GM23338 (cell line): ENCODE data around the gene PIK3C2A. TPM values are rescaled to one million over a fixed set of nuclear protein-coding genes. Genes with fewer than 3 reads are reported as not detected.

ENCODE experiments used
- ATAC-seq: fragments of 200-7000 bp; cut with Tn5 transposase; 3 replicates; pipeline ENCODE4 v1.9.1; 2020
- DNase-seq: peaks from one replicate; pipeline ENCODE4 v3.0.0-alpha.2; 2015; ENCODE audit warnings: low spot score
- H2AFZ ChIP-seq: fragments of 200-600 bp; sonication (generic); 2 replicates; pipeline ENCODE4 v1.8.0; 2016; ENCODE audit warnings: antibody characterized with exemption, mild to moderate bottlenecking, moderate library complexity
- H3F3A ChIP-seq: fragments of 200-600 bp; sonication (generic); replicated peaks from 2 replicates; pipeline ENCODE4 v1.8.0; 2017; ENCODE audit warnings: antibody characterized with exemption, mixed run types, low read depth
- H3K27ac ChIP-seq: fragments of 200-600 bp; sonication (generic); 2 replicates; pipeline ENCODE4 v1.6.1; 2016; ENCODE audit warnings: low read depth
- H3K27me3 ChIP-seq: fragments of 200-600 bp; sonication (generic); 2 replicates; pipeline ENCODE4 v1.8.0; 2016; ENCODE audit warnings: mild to moderate bottlenecking, mixed run types, moderate library complexity; ENCODE audit not compliant: insufficient read depth
- H3K36me3 ChIP-seq: fragments of 200-600 bp; sonication (generic); 2 replicates; pipeline ENCODE4 v1.8.0; 2016; ENCODE audit warnings: mild to moderate bottlenecking; ENCODE audit not compliant: insufficient read depth
- H3K4me1 ChIP-seq: fragments of 200-600 bp; sonication (generic); 2 replicates; pipeline ENCODE4 v1.8.0; 2016; ENCODE audit warnings: mild to moderate bottlenecking, moderate library complexity; ENCODE audit not compliant: insufficient read depth
- H3K4me2 ChIP-seq: fragments of 200-600 bp; sonication (generic); 2 replicates; pipeline ENCODE4 v1.7.1; 2017; ENCODE audit warnings: mixed run types
- H3K4me3 ChIP-seq: fragments of 200-600 bp; sonication (generic); 2 replicates; pipeline ENCODE4 v1.6.1; 2016; ENCODE audit warnings: mixed run types
- H3K79me2 ChIP-seq: fragments of 200-600 bp; sonication (generic); replicated peaks from 2 replicates; pipeline ENCODE4 v1.8.0; 2017; ENCODE audit warnings: mild to moderate bottlenecking; ENCODE audit not compliant: insufficient read depth
- H3K9me2 ChIP-seq: fragments of 200-600 bp; sonication (generic); 2 replicates; pipeline ENCODE4 v1.8.0; 2017; ENCODE audit not compliant: insufficient read depth
- H4K20me1 ChIP-seq: fragments of 200-600 bp; sonication (generic); replicated peaks from 2 replicates; pipeline ENCODE4 v1.8.0; 2017; ENCODE audit warnings: mild to moderate bottlenecking; ENCODE audit not compliant: insufficient read depth
- H3K27ac Mint-ChIP-seq: 2 replicates; pipeline ENCODE4 v1.8.0; 2020; ENCODE audit warnings: inconsistent platforms, mild to moderate bottlenecking, moderate library complexity, mixed read lengths
- H3K27me3 Mint-ChIP-seq: 3 replicates; pipeline ENCODE4 v1.8.0; 2022; ENCODE audit warnings: low read depth, mild to moderate bottlenecking, moderate library complexity, mixed read lengths, inconsistent platforms; ENCODE audit not compliant: insufficient read depth, poor library complexity
- H3K36me3 Mint-ChIP-seq: 3 replicates; pipeline ENCODE4 v1.8.0; 2021; ENCODE audit warnings: low read depth, mild to moderate bottlenecking, inconsistent platforms, moderate library complexity, mixed read lengths
- H3K4me1 Mint-ChIP-seq: 3 replicates; pipeline ENCODE4 v1.8.0; 2020; ENCODE audit warnings: mild to moderate bottlenecking, inconsistent platforms, mixed read lengths
- H3K4me3 Mint-ChIP-seq: 3 replicates; pipeline ENCODE4 v1.8.0; 2021; ENCODE audit warnings: moderate library complexity, mild to moderate bottlenecking, inconsistent platforms, mixed read lengths
- H3K9me3 Mint-ChIP-seq: 3 replicates; pipeline ENCODE4 v1.8.0; 2020; ENCODE audit warnings: moderate library complexity, mild to moderate bottlenecking, inconsistent platforms, mixed read lengths
- CREB1 ChIP-seq: fragments of 250-450 bp; sonication (Bioruptor Pico); IDR thresholded peaks from 2 replicates; pipeline ENCODE4 v1.5.0; 2020; ENCODE audit warnings: low read depth, mild to moderate bottlenecking, moderate library complexity
- EZH2 ChIP-seq: fragments of 200-600 bp; sonication (generic); IDR thresholded peaks from one replicate; pipeline ENCODE4 v1.8.0; 2017; ENCODE audit warnings: antibody characterized with exemption, mild to moderate bottlenecking, low read depth; ENCODE audit not compliant: unreplicated experiment
- EZH2phosphoT487 ChIP-seq: fragments of 200-600 bp; sonication (generic); IDR thresholded peaks from one replicate; pipeline ENCODE4 v1.8.1; 2018; ENCODE audit warnings: antibody characterized with exemption; ENCODE audit not compliant: unreplicated experiment
- JUNB ChIP-seq: IDR thresholded peaks from one replicate; pipeline ENCODE4 v1.6.1; 2016; ENCODE audit warnings: antibody characterized with exemption; ENCODE audit not compliant: unreplicated experiment
- NANOG ChIP-seq: IDR thresholded peaks from 2 replicates; pipeline ENCODE4 v1.6.1; 2016; ENCODE audit warnings: antibody characterized with exemption, borderline replicate concordance
- POLR2AphosphoS5 ChIP-seq: IDR thresholded peaks from 2 replicates; pipeline ENCODE4 v1.6.1; 2016; ENCODE audit warnings: antibody characterized with exemption, low read depth
- STAT1 ChIP-seq: IDR thresholded peaks from one replicate; pipeline ENCODE4 v1.6.1; 2016; ENCODE audit warnings: antibody characterized with exemption; ENCODE audit not compliant: unreplicated experiment
- ZNF114 ChIP-seq: fragments of 250-450 bp; sonication (Bioruptor Pico); IDR thresholded peaks from 2 replicates; pipeline ENCODE4 v1.5.0; 2020; ENCODE audit warnings: mild to moderate bottlenecking, moderate library complexity
- ZNF331 ChIP-seq: fragments of 250-450 bp; sonication (Bioruptor Pico); IDR thresholded peaks from 2 replicates; pipeline ENCODE4 v1.5.0; 2020; ENCODE audit warnings: low read depth, mild to moderate bottlenecking, moderate library complexity
- polyA plus RNA-seq: library from polyadenylated mRNA; unstranded; fragments of >200 nt; fragmentation: Nextera tagmentation; extraction: Ambion mirVana; gene quantifications from 2 replicates; pipeline ENCODE4 v1.2.1, GENCODE V29; 2016
- total RNA-seq: library from RNA; depleted of rRNA; stranded (reverse); fragments of >200 nt; shearing (Covaris generic); gene quantifications from 2 replicates; pipeline ENCODE4 v1.2.3, GENCODE V29; 2014
- TF ChIP-seq, protein P1 (sequence below): fragments of 250-450 bp; sonication (Bioruptor Pico); IDR thresholded peaks from 2 replicates; pipeline ENCODE4 v1.5.0; 2020; ENCODE audit warnings: mild to moderate bottlenecking, moderate library complexity
- TF ChIP-seq, protein P2 (sequence below), 2 experiments: fragments of 200-600 bp in 1 of 2; sonication (generic) in 1 of 2; conservative IDR thresholded peaks; 2 replicates each; pipeline versions ENCODE4 v1.5.1 to v1.6.1; 2016 to 2017; ENCODE audit warnings: antibody characterized with exemption in 2 of 2, low read depth in 2 of 2, mild to moderate bottlenecking in 2 of 2, moderate library complexity in 1 of 2
- TF ChIP-seq, protein P3 (sequence below): IDR thresholded peaks from one replicate; pipeline ENCODE4 v1.6.1; 2018; ENCODE audit warnings: antibody characterized with exemption; ENCODE audit not compliant: unreplicated experiment
- TF ChIP-seq, protein P4 (sequence below): IDR thresholded peaks from 2 replicates; pipeline ENCODE4 v1.6.1; 2016; ENCODE audit warnings: antibody characterized with exemption

The PIK3C2A gene
- total and polyA plus RNA-seq, 2 experiments from 2014 or later = 45.8 to 123 TPM

DNA sequence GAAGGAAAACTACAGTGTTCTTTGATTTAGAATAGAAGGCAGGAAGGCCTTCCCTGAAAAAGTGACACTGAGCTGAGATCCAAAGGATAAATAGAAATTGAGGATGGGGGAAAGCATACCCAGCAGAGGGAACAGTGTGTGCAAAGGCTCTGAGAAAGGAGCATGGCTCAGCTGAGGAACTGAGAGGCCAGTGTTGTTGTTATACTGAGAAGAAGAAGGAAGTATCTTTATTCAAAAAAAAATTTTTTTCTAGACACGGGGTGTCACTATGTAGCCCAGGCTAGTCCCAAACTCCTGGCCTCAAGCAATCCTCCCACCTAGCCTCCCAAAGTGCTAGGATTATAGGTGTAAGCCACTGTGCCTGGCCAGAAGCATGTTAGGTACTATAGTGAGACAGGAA lies 3.5 kb upstream of the PIK3C2A start:
- peaks cover 26% of the 10 kb centered on the region for H3K79me2 ChIP-seq
- no peak overlapping the region for H3K27ac ChIP-seq
- no peak overlapping the region for H3K4me3 Mint-ChIP-seq
- H4K20me1 ChIP-seq = peaks cover 8% of the 10 kb centered on the region; the same call in 1 of the 2 replicates
- H2AFZ ChIP-seq = no peak overlapping the region
- no peaks in the 10 kb centered on the region for H3K9me2 ChIP-seq
- DNase-seq = no peak
- 0 out of 2 replicates have a peak, but pooled peaks cover 8% of the 10 kb centered on the region for H3K4me1 ChIP-seq
- H3K36me3 ChIP-seq = 0 out of 2 replicates have a peak, but pooled peaks cover 9% of the 10 kb centered on the region
- H3K27ac Mint-ChIP-seq = no peak overlapping the region
- peaks cover 29% of the 10 kb centered on the region for H3K36me3 Mint-ChIP-seq
- no peak overlapping the region for H3K4me3 ChIP-seq
- no peaks in the 10 kb centered on the region for H3F3A ChIP-seq
- H3K9me3 Mint-ChIP-seq = peaks cover 10% of the 10 kb centered on the region
- H3K4me1 Mint-ChIP-seq = peaks cover 17% of the 10 kb centered on the region
- no peaks in the 10 kb centered on the region for H3K27me3 ChIP-seq
- TF ChIP-seq CREB1 = no peak
- TF ChIP-seq POLR2AphosphoS5 = no peak
- no peak for TF ChIP-seq EZH2phosphoT487
- no peak for TF ChIP-seq EZH2
- TF ChIP-seq, protein P1, sequence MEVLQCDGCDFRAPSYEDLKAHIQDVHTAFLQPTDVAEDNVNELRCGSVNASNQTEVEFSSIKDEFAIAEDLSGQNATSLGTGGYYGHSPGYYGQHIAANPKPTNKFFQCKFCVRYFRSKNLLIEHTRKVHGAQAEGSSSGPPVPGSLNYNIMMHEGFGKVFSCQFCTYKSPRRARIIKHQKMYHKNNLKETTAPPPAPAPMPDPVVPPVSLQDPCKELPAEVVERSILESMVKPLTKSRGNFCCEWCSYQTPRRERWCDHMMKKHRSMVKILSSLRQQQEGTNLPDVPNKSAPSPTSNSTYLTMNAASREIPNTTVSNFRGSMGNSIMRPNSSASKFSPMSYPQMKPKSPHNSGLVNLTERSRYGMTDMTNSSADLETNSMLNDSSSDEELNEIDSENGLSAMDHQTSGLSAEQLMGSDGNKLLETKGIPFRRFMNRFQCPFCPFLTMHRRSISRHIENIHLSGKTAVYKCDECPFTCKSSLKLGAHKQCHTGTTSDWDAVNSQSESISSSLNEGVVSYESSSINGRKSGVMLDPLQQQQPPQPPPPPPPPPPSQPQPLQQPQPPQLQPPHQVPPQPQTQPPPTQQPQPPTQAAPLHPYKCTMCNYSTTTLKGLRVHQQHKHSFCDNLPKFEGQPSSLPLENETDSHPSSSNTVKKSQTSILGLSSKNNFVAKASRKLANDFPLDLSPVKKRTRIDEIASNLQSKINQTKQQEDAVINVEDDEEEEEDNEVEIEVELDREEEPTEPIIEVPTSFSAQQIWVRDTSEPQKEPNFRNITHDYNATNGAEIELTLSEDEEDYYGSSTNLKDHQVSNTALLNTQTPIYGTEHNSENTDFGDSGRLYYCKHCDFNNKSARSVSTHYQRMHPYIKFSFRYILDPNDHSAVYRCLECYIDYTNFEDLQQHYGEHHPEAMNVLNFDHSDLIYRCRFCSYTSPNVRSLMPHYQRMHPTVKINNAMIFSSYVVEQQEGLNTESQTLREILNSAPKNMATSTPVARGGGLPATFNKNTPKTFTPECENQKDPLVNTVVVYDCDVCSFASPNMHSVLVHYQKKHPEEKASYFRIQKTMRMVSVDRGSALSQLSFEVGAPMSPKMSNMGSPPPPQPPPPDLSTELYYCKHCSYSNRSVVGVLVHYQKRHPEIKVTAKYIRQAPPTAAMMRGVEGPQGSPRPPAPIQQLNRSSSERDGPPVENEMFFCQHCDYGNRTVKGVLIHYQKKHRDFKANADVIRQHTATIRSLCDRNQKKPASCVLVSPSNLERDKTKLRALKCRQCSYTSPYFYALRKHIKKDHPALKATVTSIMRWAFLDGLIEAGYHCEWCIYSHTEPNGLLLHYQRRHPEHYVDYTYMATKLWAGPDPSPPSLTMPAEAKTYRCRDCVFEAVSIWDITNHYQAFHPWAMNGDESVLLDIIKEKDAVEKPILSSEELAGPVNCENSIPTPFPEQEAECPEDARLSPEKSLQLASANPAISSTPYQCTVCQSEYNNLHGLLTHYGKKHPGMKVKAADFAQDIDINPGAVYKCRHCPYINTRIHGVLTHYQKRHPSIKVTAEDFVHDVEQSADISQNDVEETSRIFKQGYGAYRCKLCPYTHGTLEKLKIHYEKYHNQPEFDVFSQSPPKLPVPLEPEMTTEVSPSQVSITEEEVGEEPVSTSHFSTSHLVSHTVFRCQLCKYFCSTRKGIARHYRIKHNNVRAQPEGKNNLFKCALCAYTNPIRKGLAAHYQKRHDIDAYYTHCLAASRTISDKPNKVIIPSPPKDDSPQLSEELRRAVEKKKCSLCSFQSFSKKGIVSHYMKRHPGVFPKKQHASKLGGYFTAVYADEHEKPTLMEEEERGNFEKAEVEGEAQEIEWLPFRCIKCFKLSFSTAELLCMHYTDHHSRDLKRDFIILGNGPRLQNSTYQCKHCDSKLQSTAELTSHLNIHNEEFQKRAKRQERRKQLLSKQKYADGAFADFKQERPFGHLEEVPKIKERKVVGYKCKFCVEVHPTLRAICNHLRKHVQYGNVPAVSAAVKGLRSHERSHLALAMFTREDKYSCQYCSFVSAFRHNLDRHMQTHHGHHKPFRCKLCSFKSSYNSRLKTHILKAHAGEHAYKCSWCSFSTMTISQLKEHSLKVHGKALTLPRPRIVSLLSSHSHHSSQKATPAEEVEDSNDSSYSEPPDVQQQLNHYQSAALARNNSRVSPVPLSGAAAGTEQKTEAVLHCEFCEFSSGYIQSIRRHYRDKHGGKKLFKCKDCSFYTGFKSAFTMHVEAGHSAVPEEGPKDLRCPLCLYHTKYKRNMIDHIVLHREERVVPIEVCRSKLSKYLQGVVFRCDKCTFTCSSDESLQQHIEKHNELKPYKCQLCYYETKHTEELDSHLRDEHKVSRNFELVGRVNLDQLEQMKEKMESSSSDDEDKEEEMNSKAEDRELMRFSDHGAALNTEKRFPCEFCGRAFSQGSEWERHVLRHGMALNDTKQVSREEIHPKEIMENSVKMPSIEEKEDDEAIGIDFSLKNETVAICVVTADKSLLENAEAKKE = no peak
- TF ChIP-seq NANOG = no peak
- TF ChIP-seq, protein P2, sequence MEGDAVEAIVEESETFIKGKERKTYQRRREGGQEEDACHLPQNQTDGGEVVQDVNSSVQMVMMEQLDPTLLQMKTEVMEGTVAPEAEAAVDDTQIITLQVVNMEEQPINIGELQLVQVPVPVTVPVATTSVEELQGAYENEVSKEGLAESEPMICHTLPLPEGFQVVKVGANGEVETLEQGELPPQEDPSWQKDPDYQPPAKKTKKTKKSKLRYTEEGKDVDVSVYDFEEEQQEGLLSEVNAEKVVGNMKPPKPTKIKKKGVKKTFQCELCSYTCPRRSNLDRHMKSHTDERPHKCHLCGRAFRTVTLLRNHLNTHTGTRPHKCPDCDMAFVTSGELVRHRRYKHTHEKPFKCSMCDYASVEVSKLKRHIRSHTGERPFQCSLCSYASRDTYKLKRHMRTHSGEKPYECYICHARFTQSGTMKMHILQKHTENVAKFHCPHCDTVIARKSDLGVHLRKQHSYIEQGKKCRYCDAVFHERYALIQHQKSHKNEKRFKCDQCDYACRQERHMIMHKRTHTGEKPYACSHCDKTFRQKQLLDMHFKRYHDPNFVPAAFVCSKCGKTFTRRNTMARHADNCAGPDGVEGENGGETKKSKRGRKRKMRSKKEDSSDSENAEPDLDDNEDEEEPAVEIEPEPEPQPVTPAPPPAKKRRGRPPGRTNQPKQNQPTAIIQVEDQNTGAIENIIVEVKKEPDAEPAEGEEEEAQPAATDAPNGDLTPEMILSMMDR (conservative IDR thresholded peaks at IDR 0.05; ENCODE audit: low read depth in 2 of 2) = no peak
- TF ChIP-seq, protein P3, sequence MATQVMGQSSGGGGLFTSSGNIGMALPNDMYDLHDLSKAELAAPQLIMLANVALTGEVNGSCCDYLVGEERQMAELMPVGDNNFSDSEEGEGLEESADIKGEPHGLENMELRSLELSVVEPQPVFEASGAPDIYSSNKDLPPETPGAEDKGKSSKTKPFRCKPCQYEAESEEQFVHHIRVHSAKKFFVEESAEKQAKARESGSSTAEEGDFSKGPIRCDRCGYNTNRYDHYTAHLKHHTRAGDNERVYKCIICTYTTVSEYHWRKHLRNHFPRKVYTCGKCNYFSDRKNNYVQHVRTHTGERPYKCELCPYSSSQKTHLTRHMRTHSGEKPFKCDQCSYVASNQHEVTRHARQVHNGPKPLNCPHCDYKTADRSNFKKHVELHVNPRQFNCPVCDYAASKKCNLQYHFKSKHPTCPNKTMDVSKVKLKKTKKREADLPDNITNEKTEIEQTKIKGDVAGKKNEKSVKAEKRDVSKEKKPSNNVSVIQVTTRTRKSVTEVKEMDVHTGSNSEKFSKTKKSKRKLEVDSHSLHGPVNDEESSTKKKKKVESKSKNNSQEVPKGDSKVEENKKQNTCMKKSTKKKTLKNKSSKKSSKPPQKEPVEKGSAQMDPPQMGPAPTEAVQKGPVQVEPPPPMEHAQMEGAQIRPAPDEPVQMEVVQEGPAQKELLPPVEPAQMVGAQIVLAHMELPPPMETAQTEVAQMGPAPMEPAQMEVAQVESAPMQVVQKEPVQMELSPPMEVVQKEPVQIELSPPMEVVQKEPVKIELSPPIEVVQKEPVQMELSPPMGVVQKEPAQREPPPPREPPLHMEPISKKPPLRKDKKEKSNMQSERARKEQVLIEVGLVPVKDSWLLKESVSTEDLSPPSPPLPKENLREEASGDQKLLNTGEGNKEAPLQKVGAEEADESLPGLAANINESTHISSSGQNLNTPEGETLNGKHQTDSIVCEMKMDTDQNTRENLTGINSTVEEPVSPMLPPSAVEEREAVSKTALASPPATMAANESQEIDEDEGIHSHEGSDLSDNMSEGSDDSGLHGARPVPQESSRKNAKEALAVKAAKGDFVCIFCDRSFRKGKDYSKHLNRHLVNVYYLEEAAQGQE = no peak
- TF ChIP-seq ZNF331 = no peak
- TF ChIP-seq JUNB = no peak
- TF ChIP-seq STAT1 = no peak
- TF ChIP-seq ZNF114 = no peak
- TF ChIP-seq, protein P4, sequence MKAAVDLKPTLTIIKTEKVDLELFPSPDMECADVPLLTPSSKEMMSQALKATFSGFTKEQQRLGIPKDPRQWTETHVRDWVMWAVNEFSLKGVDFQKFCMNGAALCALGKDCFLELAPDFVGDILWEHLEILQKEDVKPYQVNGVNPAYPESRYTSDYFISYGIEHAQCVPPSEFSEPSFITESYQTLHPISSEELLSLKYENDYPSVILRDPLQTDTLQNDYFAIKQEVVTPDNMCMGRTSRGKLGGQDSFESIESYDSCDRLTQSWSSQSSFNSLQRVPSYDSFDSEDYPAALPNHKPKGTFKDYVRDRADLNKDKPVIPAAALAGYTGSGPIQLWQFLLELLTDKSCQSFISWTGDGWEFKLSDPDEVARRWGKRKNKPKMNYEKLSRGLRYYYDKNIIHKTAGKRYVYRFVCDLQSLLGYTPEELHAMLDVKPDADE = no peak
- ATAC-seq = no peak
- peaks cover 6% of the 10 kb centered on the region for H3K27me3 Mint-ChIP-seq
- no peak overlapping the region for H3K4me2 ChIP-seq
